ENCODE measurements around the gene FNDC3B.
"Not testable (repeated sequence)": the region's sequence is repeated elsewhere in the genome, so short reads cannot be mapped to it uniquely, and the experiment has no call there.

The FNDC3B gene

DNA sequence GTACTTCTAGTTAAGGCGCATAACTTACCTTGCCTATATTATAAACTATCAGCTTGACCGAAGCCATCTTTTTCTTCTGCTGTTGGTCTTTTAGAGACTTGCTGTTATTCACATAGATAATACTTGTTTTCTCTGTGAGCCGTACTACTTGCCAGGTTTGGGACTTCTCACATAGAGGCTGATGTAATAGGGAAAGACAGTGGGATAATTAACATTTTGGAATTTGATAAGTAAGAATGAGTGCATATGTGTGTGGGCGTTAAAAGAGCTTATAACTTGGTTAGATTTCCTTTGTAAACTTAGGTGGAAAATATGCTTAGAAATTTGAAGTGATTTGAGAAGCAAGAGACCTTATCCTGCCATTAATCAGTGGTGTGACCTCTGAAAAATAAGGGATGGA is 47.8 kb downstream of the FNDC3B start:
- Mint-ChIP-seq H3K27ac (no peak overlapping the region), H3K4me1 (peaks cover 29% of the 10 kb centered on the region), H3K27me3 (no peaks in the 10 kb centered on the region), H3K9me3 (no peaks in the 10 kb centered on the region), H3K4me3 (peak overlapping the region; percentile 17 to 38)
- DNase-seq: no peak
- ATAC-seq: no peak

DNA sequence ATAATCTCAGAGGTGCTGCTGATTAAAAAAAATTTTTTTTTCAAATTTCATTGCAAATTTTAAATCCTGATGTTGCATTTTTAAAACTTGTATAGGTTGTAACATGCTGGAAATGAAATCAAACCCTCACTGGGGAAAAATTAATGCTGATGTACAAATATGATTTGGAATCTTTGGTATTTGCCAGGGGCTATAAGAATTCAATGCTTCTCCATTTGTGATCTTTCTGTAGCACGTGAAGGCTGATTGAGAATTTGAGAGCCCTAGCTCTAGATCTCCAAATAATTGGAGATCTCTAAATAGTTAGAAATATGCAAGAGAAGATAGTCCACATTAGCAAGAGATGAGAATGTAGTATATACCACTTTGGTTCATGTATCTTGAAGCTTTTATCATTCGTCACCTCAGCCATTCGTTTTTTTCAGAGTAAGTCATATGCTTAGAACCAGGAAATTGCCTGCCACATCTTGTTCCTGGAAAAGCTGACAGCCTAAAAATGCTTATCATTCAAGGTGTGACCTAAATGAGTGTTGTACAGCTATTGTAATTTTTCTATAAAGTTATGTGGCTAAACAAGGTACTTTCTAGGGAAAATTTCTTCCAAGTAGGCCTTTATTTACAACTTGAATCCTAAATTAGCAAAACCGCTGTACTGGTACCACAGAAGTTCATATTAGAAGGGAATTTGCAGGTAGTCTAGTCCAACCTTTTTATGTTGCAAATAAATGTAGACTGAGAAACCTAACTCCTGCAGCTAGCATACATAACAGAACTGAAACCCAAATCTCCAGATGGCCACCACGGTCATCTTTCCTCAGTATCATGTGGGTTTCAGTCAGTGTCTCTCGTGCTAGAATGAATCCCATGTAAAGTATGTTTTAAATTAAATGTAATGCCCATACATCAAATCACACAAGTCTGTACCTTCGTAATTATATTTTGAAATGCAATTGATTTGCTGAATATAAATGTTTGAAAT is 48.5 kb downstream of the FNDC3B start:
- Mint-ChIP-seq H3K4me3 (peak overlapping the region; percentile 5 to 18), H3K9me3 (no peaks in the 10 kb centered on the region), H3K27me3 (no peaks in the 10 kb centered on the region), H3K4me1 (peaks cover 29% of the 10 kb centered on the region), H3K27ac (peak overlapping the region in 1 of 2 donors; percentile 19)
- peak; percentile 48 for ATAC-seq
- no peak for DNase-seq

DNA sequence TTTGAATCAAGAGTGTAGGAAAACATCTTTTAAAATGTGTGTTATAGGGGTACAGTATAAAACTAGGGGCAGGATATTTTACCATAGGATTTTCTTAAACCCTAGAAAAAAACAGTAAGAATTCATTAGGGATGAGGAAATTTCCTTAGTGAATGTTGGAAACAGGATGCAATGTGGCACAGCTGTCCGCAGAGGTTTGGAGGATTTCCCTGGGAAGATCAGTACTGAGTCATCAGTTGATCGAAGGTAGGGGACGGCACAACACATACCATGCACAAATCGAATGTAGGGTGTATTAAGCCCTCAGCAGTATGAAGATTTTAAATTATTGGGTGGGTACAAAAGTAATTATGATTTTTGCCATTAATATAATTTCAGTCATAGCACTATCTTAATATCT is 49.9 kb downstream of the FNDC3B start:
- Mint-ChIP-seq H3K27ac (no peak overlapping the region), H3K4me3 (no peak overlapping the region), H3K9me3 (no peaks in the 10 kb centered on the region), H3K27me3 (no peaks in the 10 kb centered on the region), H3K4me1 (peaks cover 30% of the 10 kb centered on the region)
- no peak for ATAC-seq
- DNase-seq: no peak

DNA sequence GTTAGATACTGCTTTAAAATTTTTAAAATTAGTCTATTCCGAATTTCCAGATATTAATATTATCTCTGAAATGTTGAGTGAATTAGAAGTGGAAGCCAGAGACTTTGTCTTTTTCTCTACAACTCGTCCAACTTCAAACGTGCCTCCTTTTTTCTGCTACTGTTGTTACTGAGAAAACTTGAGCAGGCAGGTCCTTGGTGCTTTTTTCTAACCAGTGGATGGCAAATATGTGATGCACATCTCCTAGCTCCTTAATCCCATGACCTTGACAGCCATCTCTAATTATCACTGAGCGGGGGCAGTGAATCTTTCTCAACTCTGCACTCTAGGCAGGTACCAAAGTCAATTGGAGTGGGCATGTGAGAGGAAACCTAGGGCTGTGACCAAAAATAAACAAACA is 50.7 kb downstream of the FNDC3B start:
- Mint-ChIP-seq H3K27ac (no peak overlapping the region), H3K9me3 (no peaks in the 10 kb centered on the region), H3K27me3 (no peaks in the 10 kb centered on the region), H3K4me3 (no peak overlapping the region), H3K4me1 (peaks cover 31% of the 10 kb centered on the region)
- ATAC-seq (no peak), DNase-seq (no peak)

DNA sequence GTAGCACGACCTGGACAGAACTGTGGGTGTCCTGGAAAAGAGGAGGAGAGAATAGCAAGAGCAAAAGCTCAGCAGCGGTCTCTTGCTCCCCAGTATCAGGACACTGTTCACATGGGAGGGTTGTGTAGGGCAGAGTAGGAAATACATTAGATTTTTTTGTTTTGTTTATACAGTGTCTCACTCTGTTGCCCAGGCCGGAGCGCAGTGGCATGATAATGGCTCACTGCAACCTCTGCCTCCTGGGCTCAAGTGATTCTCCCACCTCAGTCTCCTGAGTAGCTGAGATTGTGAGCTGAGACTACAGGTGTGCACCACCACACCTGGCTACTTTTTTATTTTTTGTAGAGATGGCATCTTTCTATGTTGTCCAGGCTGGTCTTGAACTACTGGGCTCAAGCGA is 53.3 kb downstream of the FNDC3B start:
- no peaks in the 10 kb centered on the region for H3K9me3 Mint-ChIP-seq
- no peak overlapping the region for H3K27ac Mint-ChIP-seq
- H3K4me1 Mint-ChIP-seq: peaks cover 29% of the 10 kb centered on the region
- DNase-seq (no peak), ATAC-seq (no peak)
- no peaks in the 10 kb centered on the region for H3K27me3 Mint-ChIP-seq
- H3K4me3 Mint-ChIP-seq: no peak overlapping the region

DNA sequence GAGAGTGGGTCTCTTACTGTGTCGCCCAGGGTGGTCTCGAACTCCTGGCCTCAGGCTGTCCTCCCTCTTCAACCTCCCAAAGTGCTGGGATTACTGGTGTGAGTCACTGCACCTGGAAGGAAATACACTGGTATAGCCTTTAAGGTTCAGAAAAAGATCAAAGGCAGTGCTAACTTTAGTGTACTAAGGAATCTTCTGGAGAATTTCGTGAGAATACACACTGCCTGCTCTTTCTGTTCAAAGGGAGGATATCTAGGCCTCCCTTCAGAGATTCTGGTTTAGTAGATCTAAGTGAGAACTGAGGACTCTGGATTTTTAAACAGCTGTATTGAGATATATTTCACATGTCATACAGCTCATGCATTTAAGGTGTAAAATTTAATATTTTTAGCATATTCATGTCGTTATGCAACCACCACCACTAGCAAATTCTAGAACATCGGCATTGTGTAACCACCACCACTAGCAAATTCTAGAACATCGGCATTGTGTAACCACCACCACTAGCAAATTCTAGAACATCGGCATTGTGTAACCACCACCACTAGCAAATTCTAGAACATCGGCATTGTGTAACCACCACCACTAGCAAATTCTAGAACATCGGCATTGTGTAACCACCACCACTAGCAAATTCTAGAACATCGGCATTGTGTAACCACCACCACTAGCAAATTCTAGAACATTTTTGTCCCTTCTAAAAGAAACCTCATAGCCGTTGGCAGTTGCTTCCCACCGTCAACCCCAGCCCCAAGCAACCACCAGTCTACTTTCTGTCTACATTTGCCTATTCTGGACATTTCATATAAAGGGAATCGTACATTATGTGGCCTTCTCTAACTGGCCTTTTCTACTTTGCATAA is 54.4 kb downstream of the FNDC3B start:
- not testable (repeated sequence) for DNase-seq, H3K27me3 Mint-ChIP-seq, ATAC-seq, H3K4me3 Mint-ChIP-seq, H3K27ac Mint-ChIP-seq, H3K9me3 Mint-ChIP-seq
- peaks cover 27% of the 10 kb centered on the region for H3K4me1 Mint-ChIP-seq

DNA sequence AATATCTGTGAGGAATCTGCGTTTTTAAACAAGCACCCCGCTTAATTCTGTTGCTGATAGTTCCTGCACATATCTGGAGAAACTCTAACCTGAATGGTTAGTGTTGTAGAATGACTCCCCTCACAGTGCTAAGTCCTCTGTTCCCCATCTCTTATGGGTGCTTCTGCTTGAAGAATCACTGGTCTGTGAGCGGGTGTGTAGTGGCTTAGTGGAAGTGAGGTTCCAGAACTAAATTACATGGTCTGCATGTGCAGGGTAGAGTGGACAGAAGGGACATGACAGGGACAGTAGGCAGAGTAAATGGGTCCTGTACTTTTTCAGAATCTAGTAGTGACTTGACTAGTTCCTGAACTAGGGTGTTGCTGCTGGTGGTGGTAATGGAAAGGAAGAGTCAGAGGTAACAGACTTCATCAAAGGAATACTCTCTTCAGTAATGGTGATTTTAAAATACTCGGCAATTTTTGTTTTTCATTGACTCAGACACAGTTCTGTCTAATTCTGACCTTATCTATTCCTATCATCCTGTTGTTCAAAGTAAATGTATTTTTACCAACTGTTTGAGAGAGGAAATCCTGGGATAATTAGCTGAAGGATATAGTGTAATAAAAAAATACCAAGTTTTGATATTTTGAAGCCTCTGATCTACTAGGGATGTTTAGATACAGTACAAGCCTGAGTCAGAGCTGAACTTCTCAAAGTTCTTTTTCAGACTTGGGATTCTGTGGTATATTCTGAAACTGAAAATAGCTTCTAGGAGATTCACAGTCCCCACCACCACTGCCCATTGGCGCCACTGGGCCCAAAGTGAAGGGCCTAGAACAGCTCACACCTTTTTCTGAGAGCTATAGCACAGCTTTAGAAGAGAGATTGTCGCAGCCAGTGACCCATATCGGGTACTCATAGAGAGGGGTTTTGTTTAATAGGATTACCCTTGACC is 55.5 kb downstream of the FNDC3B start:
- DNase-seq (peak; percentile 30 to 57), ATAC-seq (peak; percentile 84)
- Mint-ChIP-seq H3K27ac (peak overlapping the region in 1 of 2 donors; percentile 54), H3K4me1 (peaks cover 38% of the 10 kb centered on the region), H3K9me3 (no peaks in the 10 kb centered on the region), H3K27me3 (no peaks in the 10 kb centered on the region), H3K4me3 (no peak overlapping the region)

DNA sequence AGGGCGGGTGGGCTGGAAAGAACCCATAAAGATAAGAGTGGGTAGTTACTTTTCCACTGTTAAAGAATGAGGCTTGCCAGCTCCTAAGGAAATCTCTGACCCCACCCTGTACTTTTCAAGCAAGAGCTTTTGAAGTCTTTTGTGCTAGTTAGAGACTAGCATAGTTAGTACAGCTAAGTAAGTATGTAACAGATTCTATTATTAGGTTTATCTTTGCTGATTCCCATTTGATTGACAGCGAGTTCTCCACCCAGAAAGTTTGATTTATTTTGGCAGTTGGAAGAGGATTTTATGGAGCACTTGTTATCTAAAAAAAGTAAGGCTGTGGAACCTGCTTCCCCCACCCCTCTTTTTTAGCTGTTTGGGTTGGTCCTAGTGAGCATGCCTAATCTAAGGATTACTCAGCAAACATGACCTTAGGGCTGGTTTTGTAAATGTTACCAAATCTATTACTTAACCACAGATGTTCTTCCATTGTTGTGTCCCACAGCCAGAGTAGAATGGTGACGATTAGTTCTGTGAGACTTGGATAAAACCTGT is 57.6 kb downstream of the FNDC3B start:
- DNase-seq (no peak), ATAC-seq (no peak)
- H3K27ac Mint-ChIP-seq: peak overlapping the region in 1 of 2 donors; percentile 7
- peaks cover 42% of the 10 kb centered on the region for H3K4me1 Mint-ChIP-seq
- no peaks in the 10 kb centered on the region for H3K9me3 Mint-ChIP-seq
- no peaks in the 10 kb centered on the region for H3K27me3 Mint-ChIP-seq
- no peak overlapping the region for H3K4me3 Mint-ChIP-seq

DNA sequence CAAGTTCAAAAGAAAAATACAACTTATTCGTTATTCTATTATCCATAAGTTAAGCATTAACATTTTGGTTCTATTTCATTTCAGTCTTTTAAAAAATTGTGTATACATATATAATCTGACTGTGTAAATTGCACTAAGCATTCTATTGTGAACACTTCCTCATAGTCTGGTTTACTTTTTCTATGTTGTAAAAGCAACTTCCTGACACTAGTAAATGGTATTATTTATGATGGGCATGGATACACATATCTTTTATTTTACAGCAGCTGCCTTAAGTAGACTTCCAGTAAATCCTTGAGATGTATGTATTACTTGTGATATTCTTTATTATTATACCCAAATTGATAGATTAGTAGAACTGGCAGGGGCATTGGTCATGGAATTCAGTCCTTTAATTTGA is 58.2 kb downstream of the FNDC3B start:
- no peak overlapping the region for H3K4me3 Mint-ChIP-seq
- H3K9me3 Mint-ChIP-seq: no peaks in the 10 kb centered on the region
- no peaks in the 10 kb centered on the region for H3K27me3 Mint-ChIP-seq
- peaks cover 49% of the 10 kb centered on the region for H3K4me1 Mint-ChIP-seq
- ATAC-seq: no peak
- DNase-seq: no peak
- no peak overlapping the region for H3K27ac Mint-ChIP-seq

DNA sequence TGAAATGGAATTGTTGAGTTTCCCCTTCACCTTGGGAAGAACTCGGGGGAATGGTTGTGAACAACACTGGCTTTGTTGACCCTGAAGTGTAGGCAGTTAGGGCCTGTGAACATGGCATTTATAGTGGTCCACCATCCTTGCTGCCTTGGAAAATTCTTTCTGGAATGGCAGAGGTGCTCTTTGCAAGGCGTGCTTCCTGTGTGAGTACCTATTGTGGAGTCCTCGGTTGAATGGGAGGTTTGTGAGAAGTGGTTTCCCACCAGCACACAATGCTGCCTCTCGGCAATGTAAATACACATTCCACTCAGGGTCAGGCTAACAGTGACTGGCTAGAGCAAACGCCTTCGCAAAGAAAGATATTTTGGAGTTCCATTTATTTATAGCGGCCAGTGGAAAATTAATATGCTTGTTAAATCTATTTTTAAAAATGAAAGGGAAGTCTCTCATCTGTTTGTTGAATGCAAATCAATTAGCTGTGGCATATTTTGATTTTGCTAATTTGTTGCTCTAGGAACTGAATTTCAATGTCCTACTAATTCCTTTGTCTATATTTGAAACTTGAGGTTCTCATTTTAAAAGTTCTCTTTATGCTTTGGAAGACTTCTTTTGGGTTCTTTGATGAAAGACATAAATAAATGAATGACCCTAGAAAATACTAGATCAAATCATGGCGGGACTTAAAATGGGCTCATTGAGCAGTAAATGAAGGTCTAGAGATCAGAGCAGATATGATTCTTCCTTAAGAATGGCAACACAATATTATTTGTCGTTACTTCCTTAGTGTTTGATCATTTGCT is 59.5 kb downstream of the FNDC3B start:
- Mint-ChIP-seq H3K4me1 (peaks cover 62% of the 10 kb centered on the region), H3K27ac (no peak overlapping the region), H3K9me3 (no peaks in the 10 kb centered on the region), H3K4me3 (no peak overlapping the region), H3K27me3 (no peaks in the 10 kb centered on the region)
- no peak for ATAC-seq
- no peak for DNase-seq

DNA sequence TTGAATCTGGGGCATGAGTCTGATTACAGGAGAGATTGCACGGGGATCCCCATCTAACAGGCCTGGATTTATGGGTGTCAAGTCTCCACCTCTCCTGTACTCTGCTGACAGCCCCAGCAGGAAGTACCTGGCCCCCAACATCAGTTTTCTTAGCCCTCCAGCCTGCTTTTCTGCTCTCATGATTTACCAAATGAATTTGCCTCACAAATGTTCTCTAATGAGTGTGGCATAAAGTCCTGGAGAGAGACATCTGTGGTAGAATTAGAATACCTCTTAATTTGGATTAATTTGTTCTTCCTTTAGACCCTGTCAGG is 60.1 kb downstream of the FNDC3B start:
- Mint-ChIP-seq H3K27me3 (no peaks in the 10 kb centered on the region), H3K4me1 (peaks cover 62% of the 10 kb centered on the region), H3K4me3 (no peak overlapping the region)

DNA sequence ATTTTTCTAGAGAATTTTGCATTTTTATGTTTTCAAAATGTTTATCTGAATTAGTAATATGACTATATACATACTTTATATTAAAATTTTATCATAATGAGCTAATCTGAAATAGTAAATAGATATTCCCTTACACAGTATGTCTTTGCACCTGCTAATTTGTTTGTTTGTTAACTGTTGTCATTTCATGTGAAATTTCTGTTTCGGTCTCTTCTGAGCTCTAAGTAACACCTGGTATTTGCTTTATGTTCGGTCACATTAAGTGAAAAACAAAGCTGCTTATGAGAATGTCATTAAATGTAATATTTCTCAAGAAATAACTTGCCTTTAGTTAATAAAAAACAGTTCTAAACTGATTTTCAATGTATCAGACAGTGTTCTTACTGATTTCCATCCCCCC is 61.1 kb downstream of the FNDC3B start:
- DNase-seq: no peak
- Mint-ChIP-seq H3K27ac (no peak overlapping the region), H3K9me3 (no peaks in the 10 kb centered on the region), H3K27me3 (no peaks in the 10 kb centered on the region), H3K4me3 (no peak overlapping the region), H3K4me1 (peaks cover 60% of the 10 kb centered on the region)
- no peak for ATAC-seq

More for the DNA sequence above, 60.1 kb downstream of the FNDC3B start:
- no peak overlapping the region for H3K27ac Mint-ChIP-seq
- no peaks in the 10 kb centered on the region for H3K9me3 Mint-ChIP-seq
- ATAC-seq (no peak), DNase-seq (no peak)

DNA sequence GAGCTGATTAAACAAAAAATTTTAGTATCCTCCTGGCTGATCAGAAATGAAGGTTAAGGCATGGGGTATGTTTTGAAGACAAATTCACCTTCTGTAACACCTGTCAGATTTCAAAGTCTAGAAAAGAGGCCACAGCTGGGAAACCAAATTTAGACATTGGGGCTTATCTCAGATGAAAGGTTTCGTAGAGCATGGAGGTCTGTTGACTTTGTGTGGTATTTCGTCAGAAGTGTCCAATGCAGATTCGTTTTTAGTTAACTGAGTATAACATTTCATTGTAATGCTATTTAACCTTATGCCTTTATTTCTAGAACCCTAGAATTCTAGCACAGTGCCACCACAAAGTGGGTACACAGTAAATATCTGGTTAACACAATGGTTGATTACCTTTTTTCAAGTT is 61.7 kb downstream of the FNDC3B start:
- Mint-ChIP-seq H3K27ac (no peak overlapping the region), H3K9me3 (no peaks in the 10 kb centered on the region), H3K4me1 (peaks cover 63% of the 10 kb centered on the region), H3K27me3 (no peaks in the 10 kb centered on the region), H3K4me3 (no peak overlapping the region)
- ATAC-seq (no peak), DNase-seq (no peak)

DNA sequence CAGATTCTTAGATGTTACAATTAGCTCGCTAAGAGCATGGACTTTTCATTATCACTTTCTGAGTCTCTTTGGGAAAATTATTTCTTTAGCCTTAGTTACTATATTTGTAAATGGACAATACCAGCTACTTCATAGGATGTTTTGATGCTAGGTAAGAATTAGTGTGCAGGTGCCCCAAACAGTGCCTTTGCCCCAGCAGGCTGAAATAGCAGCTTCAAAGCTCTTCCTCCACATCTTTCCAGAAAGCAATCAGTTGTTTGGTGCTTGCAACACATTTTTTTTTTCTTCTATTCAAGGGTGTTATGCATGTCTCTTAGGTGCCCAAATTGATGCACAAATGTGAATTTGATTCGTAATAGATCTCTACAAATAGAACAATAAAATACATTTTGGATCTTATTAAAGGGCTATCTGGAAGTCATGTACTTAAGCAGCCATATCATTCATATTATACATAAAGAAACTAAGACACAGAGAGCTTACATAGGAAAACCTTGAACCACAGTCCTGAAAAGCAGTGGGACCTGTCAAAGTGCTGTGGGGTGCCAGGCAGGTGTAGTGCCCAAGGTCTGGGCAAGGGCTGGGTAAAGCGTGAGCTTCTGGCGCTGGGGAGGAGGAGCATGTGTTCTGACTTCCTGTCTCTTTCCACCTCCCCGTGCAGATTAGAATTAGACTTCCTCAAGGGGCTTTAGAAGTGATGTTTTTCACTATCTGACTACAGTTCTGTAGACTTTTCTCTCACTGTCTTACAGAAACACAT is 62.9 kb downstream of the FNDC3B start:
- Mint-ChIP-seq H3K4me1 (peaks cover 68% of the 10 kb centered on the region), H3K4me3 (peak overlapping the region; percentile 59 to 61), H3K27ac (peak overlapping the region in 1 of 2 donors; percentile 64), H3K9me3 (no peaks in the 10 kb centered on the region), H3K27me3 (no peaks in the 10 kb centered on the region)
- ATAC-seq (no peak), DNase-seq (no peak)

Measured in stimulated activated naive CD8-positive, alpha-beta T cell treated with anti-CD3 and anti-CD28 coated beads, Interleukin-15, amount 100 ng/mL, for 72 hours (primary cell).